Fibroblast of the conjunctiva (primary cell): ENCODE data around the gene CFAP119.

Source experiments
- DNase-seq: peaks from one replicate; pipeline ENCODE4 v3.0.0-alpha.2; 2010; ENCODE audit warnings: low read depth

The CFAP119 gene

DNA sequence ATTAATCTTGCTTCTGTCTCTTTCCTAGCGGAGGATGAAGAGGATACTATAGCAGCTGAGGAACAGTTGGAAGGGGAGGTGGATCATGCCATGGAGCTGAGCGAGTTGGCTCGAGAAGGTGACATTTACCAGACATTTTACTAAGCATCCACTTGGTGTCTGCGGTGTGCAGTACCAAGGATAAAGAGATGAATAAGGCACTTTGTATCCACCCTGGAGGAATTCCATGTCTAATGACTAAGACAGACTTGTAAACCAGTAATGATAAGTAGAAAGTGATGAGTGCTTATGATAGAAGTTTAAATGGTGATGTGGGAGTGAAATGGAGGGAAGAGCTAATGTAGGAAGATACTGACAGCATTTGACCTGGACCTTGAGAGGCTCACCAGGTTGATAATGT is 50.9 kb downstream of the CFAP119 start:
- DNase-seq, result no peak
